PFSK-1 (cell line): ENCODE data around the gene PLA2G4B.

Experiments
- FOXP2 ChIP-seq: optimal IDR thresholded peaks from 2 replicates; pipeline ENCODE3; 2011; ENCODE audit warnings: borderline replicate concordance, control low read depth, inconsistent platforms; ENCODE audit not compliant: insufficient read depth; ENCODE audit errors: extremely low read length, extremely low read depth
- POLR2AphosphoS5 ChIP-seq: IDR thresholded peaks from 2 replicates; pipeline ENCODE4 v1.6.1; 2012; ENCODE audit warnings: low read depth, mild to moderate bottlenecking, control low read depth, low read length, moderate library complexity
- REST ChIP-seq, 2 experiments: IDR thresholded peaks; 2 replicates each; pipeline versions ENCODE4 v1.6.1 to v1.8.0; 2011 to 2012; ENCODE audit warnings: low read depth in 2 of 2, low read length in 2 of 2, control low read depth in 1 of 2, inconsistent platforms in 1 of 2, mild to moderate bottlenecking in 1 of 2, moderate library complexity in 1 of 2; ENCODE audit not compliant: insufficient read depth in 1 of 2
- SIN3A ChIP-seq: IDR thresholded peaks from 2 replicates; pipeline ENCODE4 v1.6.1; 2012; ENCODE audit warnings: mild to moderate bottlenecking, low read length, moderate library complexity, borderline replicate concordance; ENCODE audit not compliant: insufficient read depth
- TAF1 ChIP-seq: IDR thresholded peaks from 2 replicates; pipeline ENCODE4 v1.6.1; 2012; ENCODE audit warnings: low read length, control low read depth, borderline replicate concordance; ENCODE audit not compliant: insufficient read depth

The PLA2G4B gene

GRCh38 chr15:41880156-41880877 is 41.7 kb downstream of the PLA2G4B start:
- no peak for TF ChIP-seq FOXP2
- TF ChIP-seq TAF1: no peak
- TF ChIP-seq POLR2AphosphoS5: no peak
- no peak for TF ChIP-seq REST (IDR thresholded peaks at IDR 0.05; ENCODE audit: insufficient read depth in 1 of 2, low read depth in 2 of 2, low read length in 2 of 2)
- no peak for TF ChIP-seq SIN3A

- no peak for TF ChIP-seq SIN3A
- no peak for TF ChIP-seq REST (IDR thresholded peaks at IDR 0.05; ENCODE audit: insufficient read depth in 1 of 2, low read depth in 2 of 2, low read length in 2 of 2)
- no peak for TF ChIP-seq FOXP2
- TF ChIP-seq POLR2AphosphoS5: no peak
- no peak for TF ChIP-seq TAF1
Measured at GRCh38 chr15:41881086-41881485, 42.4 kb downstream of the PLA2G4B start.

GRCh38 chr15:41881550-41881919 is 42.9 kb downstream of the PLA2G4B start:
- TF ChIP-seq TAF1: no peak
- TF ChIP-seq FOXP2: no peak

- TF ChIP-seq SIN3A: no peak
- TF ChIP-seq REST (IDR thresholded peaks at IDR 0.05; ENCODE audit: insufficient read depth in 1 of 2, low read depth in 2 of 2, low read length in 2 of 2): no peak
- TF ChIP-seq TAF1: no peak
- TF ChIP-seq POLR2AphosphoS5: no peak
- no peak for TF ChIP-seq FOXP2
Measured at GRCh38 chr15:41881920-41882688, 43.5 kb downstream of the PLA2G4B start.

GRCh38 chr15:41882689-41883483 is 44.2 kb downstream of the PLA2G4B start:
- TF ChIP-seq SIN3A (no peak), TAF1 (no peak), REST (IDR thresholded peaks at IDR 0.05; ENCODE audit: insufficient read depth in 1 of 2, low read depth in 2 of 2, low read length in 2 of 2) (no peak), FOXP2 (no peak), POLR2AphosphoS5 (no peak)
